GM21367 (cell line): Measurements from ENCODE around the gene LEFTY2.
"Not testable (repeated sequence)": the region's sequence is repeated elsewhere in the genome, so short reads cannot be mapped to it uniquely, and the experiment has no call there.

Experiments used
- ATAC-seq: cut with Tn5 transposase; IDR thresholded peaks from one replicate; pipeline ENCODE4 v1.9.1; 2021; ENCODE audit not compliant: unreplicated experiment

Gene LEFTY2

GRCh38 chr1:225931270-225932136 is 9.5 kb downstream of the LEFTY2 start:
- no peak for ATAC-seq

GRCh38 chr1:225930566-225930965 is 10.5 kb downstream of the LEFTY2 start:
- no peak for ATAC-seq

- ATAC-seq, result not testable (repeated sequence)
Measured at GRCh38 chr1:225929462-225929861, 11.6 kb downstream of the LEFTY2 start.

GRCh38 chr1:225928186-225929175 is 12.5 kb downstream of the LEFTY2 start:
- no peak for ATAC-seq

GRCh38 chr1:225926551-225927113 is 14.4 kb downstream of the LEFTY2 start:
- ATAC-seq, result no peak

- ATAC-seq, result peak; percentile 96
Measured at GRCh38 chr1:225923692-225924555, 17.1 kb downstream of the LEFTY2 start, which contains the start of gene PYCR2. PYCR2 (minus strand) TSS chr1:225924250; CDS start chr1:225924110, 140 bp downstream.

- no peak for ATAC-seq
Measured at GRCh38 chr1:225923381-225923691, 17.7 kb downstream of the LEFTY2 start.

- no peak for ATAC-seq
Measured at GRCh38 chr1:225921734-225922709, 19.0 kb downstream of the LEFTY2 start.

- ATAC-seq, result no peak
Measured at GRCh38 chr1:225919906-225920305, 21.1 kb downstream of the LEFTY2 start.

GRCh38 chr1:225918280-225918679 is 22.7 kb downstream of the LEFTY2 start:
- no peak for ATAC-seq

- ATAC-seq, result no peak
Measured at GRCh38 chr1:225917536-225917935, 23.5 kb downstream of the LEFTY2 start.

- no peak for ATAC-seq
Measured at GRCh38 chr1:225917101-225917500, 23.9 kb downstream of the LEFTY2 start.

- no peak for ATAC-seq
Measured at GRCh38 chr1:225915538-225915991, 25.5 kb downstream of the LEFTY2 start.

- no peak for ATAC-seq
Measured at GRCh38 chr1:225914947-225915346, 26.1 kb downstream of the LEFTY2 start.

GRCh38 chr1:225914391-225914790 is 26.6 kb downstream of the LEFTY2 start:
- ATAC-seq, result no peak

GRCh38 chr1:225911191-225912130 is 29.6 kb downstream of the LEFTY2 start:
- ATAC-seq, result no peak

GRCh38 chr1:225909477-225909876 is 31.5 kb downstream of the LEFTY2 start:
- no peak for ATAC-seq

- no peak for ATAC-seq
Measured at GRCh38 chr1:225908773-225909172, 32.2 kb downstream of the LEFTY2 start.
